HG02981 (cell line): ENCODE measurements around the gene MYO7A.

Experiments
- ATAC-seq: cut with Tn5 transposase; IDR thresholded peaks from one replicate; pipeline ENCODE4 v1.9.1; 2021; ENCODE audit warnings: mild to moderate bottlenecking, moderate library complexity; ENCODE audit not compliant: unreplicated experiment

Gene MYO7A

GRCh38 chr11:77127920-77128691 is at the start of gene MYO7A:
Gene MYO7A (plus strand): TSS chr11:77128246. CDS start chr11:77130635, 2,389 bp downstream.
- no peak for ATAC-seq

GRCh38 chr11:77079666-77080065 is 48.4 kb upstream of the MYO7A start:
- no peak for ATAC-seq

GRCh38 chr11:77080643-77081210 is 47.3 kb upstream of the MYO7A start:
- no peak for ATAC-seq

- ATAC-seq: no peak
Measured at GRCh38 chr11:77081381-77081851, 46.6 kb upstream of the MYO7A start.

GRCh38 chr11:77081976-77082836 is 45.8 kb upstream of the MYO7A start:
- no peak for ATAC-seq

- ATAC-seq: no peak
Measured at GRCh38 chr11:77082838-77083565, 45.0 kb upstream of the MYO7A start.

GRCh38 chr11:77083566-77084245 is 44.3 kb upstream of the MYO7A start:
- ATAC-seq: no peak

- ATAC-seq: no peak
Measured at GRCh38 chr11:77084581-77085191, 43.4 kb upstream of the MYO7A start.

GRCh38 chr11:77085652-77086051 is 42.4 kb upstream of the MYO7A start:
- no peak for ATAC-seq

GRCh38 chr11:77086521-77087472 is 41.2 kb upstream of the MYO7A start:
- ATAC-seq: no peak

- ATAC-seq: no peak
Measured at GRCh38 chr11:77087723-77088225, 40.3 kb upstream of the MYO7A start.

- ATAC-seq: no peak
Measured at GRCh38 chr11:77088236-77089003, 39.6 kb upstream of the MYO7A start.

- no peak for ATAC-seq
Measured at GRCh38 chr11:77089004-77089545, 39.0 kb upstream of the MYO7A start.

- ATAC-seq: no peak
Measured at GRCh38 chr11:77090046-77090372, 38.0 kb upstream of the MYO7A start.

GRCh38 chr11:77090373-77091111 is 37.5 kb upstream of the MYO7A start:
- ATAC-seq: no peak

- peak; percentile 87 for ATAC-seq
Measured at GRCh38 chr11:77091146-77091940, 36.7 kb upstream of the MYO7A start.
